GM12878 (cell line): ENCODE measurements around the gene HDAC3. TPM values are rescaled to one million over a fixed set of nuclear protein-coding genes. Genes with fewer than 3 reads are reported as not detected.

Experiments used
- ATAC-seq: fragments of 200-7000 bp; cut with Tn5 transposase; 3 replicates; pipeline ENCODE4 v1.9.1; 2020; ENCODE audit warnings: mild to moderate bottlenecking, moderate library complexity
- BruUV-seq: library from RNA; stranded (reverse); fragments of 400-500 nt; replicated peaks from 2 replicates; lab custom pipeline; 2021; lab: Mats Ljungman, UMichigan
- CTCF ChIA-PET: fragments of 300-600 bp; sonication (Branson Sonifier 250); formaldehyde crosslinking; extraction: SDS; loops from one replicate; lab custom pipeline; 2021; ENCODE audit warnings: inconsistent platforms; lab: Yijun Ruan, JAX
- POLR2A ChIA-PET: fragments of 350-600 bp; formaldehyde crosslinking; extraction: SDS; loops from one replicate; lab custom pipeline; 2021; ENCODE audit warnings: inconsistent platforms; lab: Charles Lee
- RAD21 ChIA-PET: fragments of 300-600 bp; sonication (Branson Sonifier 250); formaldehyde crosslinking; loops from one replicate; lab custom pipeline; 2023; ENCODE audit warnings: antibody characterized with exemption; ENCODE audit not compliant: unreplicated experiment; lab: Charles Lee
- SMC1A ChIA-PET: fragments of 300-600 bp; sonication (Branson Sonifier 250); formaldehyde crosslinking; loops from one replicate; lab custom pipeline; 2023; ENCODE audit not compliant: unreplicated experiment, uncharacterized antibody; lab: Charles Lee
- DNase-seq: peaks from one replicate; pipeline ENCODE4 v3.0.0-alpha.2; 2011; ENCODE audit warnings: low read depth, low spot score
- FAIRE-seq: peaks from 3 replicates; lab custom pipeline; 2011; peaks lifted over from hg19 to GRCh38; lab: Jason Lieb, UNC
- H2AFZ ChIP-seq: 2 replicates; pipeline ENCODE4 v1.6.0; 2011; ENCODE audit warnings: low read depth, low read length, control low read depth; ENCODE audit not compliant: control insufficient read depth
- H3K27ac ChIP-seq: 2 replicates; pipeline ENCODE4 v1.5.1; 2011; ENCODE audit warnings: control low read depth; ENCODE audit not compliant: control insufficient read depth, insufficient read depth
- H3K27me3 ChIP-seq, 2 experiments: replicated peaks in 1 of 2; 2 replicates each; pipeline versions ENCODE4 v1.6.0 to v1.6.1; 2011; ENCODE audit warnings: low read length in 1 of 2; ENCODE audit not compliant: control insufficient read depth in 2 of 2, insufficient read depth in 2 of 2
- H3K36me3 ChIP-seq, 2 experiments: 2 replicates each; pipeline ENCODE4 v1.5.1; 2011; ENCODE audit warnings: low read length in 1 of 2; ENCODE audit not compliant: control insufficient read depth in 2 of 2, insufficient read depth in 2 of 2
- H3K4me1 ChIP-seq: 2 replicates; pipeline ENCODE4 v1.6.1; 2011; ENCODE audit warnings: mild to moderate bottlenecking, low read length, moderate library complexity, mixed read lengths; ENCODE audit not compliant: control insufficient read depth, insufficient read depth
- H3K4me2 ChIP-seq: 2 replicates; pipeline ENCODE4 v1.6.0; 2011; ENCODE audit warnings: control low read depth; ENCODE audit not compliant: control insufficient read depth, insufficient read depth
- H3K4me3 ChIP-seq: fragments of 200-600 bp; sonication (generic); 2 replicates; pipeline ENCODE4 v1.5.1; 2016
- H3K79me2 ChIP-seq: 2 replicates; pipeline ENCODE4 v1.6.0; 2011; ENCODE audit warnings: low read length; ENCODE audit not compliant: control insufficient read depth, insufficient read depth
- H3K9ac ChIP-seq: 2 replicates; pipeline ENCODE4 v1.8.0; 2011; ENCODE audit warnings: low read length, control low read depth, mixed read lengths; ENCODE audit not compliant: control insufficient read depth, insufficient read depth
- H3K9me3 ChIP-seq: replicated peaks from 3 replicates; pipeline ENCODE4 v1.5.1; 2011; ENCODE audit warnings: mild to moderate bottlenecking, low read length; ENCODE audit not compliant: control insufficient read depth, insufficient read depth
- H4K20me1 ChIP-seq: 2 replicates; pipeline ENCODE4 v1.6.0; 2011; ENCODE audit not compliant: control insufficient read depth, insufficient read depth
- ATF3 ChIP-seq: IDR thresholded peaks from 2 replicates; pipeline ENCODE4 v1.6.1; 2011; ENCODE audit warnings: low read depth, mild to moderate bottlenecking, low read length, moderate library complexity, borderline replicate concordance; ENCODE audit errors: extremely low read depth
- CHD1 ChIP-seq: IDR thresholded peaks from 2 replicates; pipeline ENCODE4 v1.6.1; 2012; ENCODE audit warnings: low read depth, low read length, improper control_type of control experiment
- CHD4 ChIP-seq: fragments of 200-600 bp; sonication (generic); IDR thresholded peaks from 2 replicates; pipeline ENCODE4 v1.6.1; 2016; ENCODE audit warnings: mild to moderate bottlenecking
- EGR1 ChIP-seq, 2 experiments: IDR thresholded peaks; 1 replicate in 1 of 2; 2 replicates in 1 of 2; pipeline ENCODE4 v1.6.1; 2011 to 2012; ENCODE audit warnings: low read depth in 2 of 2, low read length in 2 of 2, borderline replicate concordance in 1 of 2, mild to moderate bottlenecking in 1 of 2, moderate library complexity in 1 of 2
- NR2C2 ChIP-seq: IDR thresholded peaks from 2 replicates; pipeline ENCODE4 v1.6.1; 2011; ENCODE audit warnings: borderline replicate concordance, low read depth; ENCODE audit not compliant: control insufficient read depth, insufficient read length
- PAX8 ChIP-seq: fragments of 450-650 bp; IDR thresholded peaks from 2 replicates; pipeline ENCODE4 v1.6.1; 2017; ENCODE audit warnings: mild to moderate bottlenecking, moderate library complexity
- PBX3 ChIP-seq: IDR thresholded peaks from 2 replicates; pipeline ENCODE4 v1.6.1; 2011; ENCODE audit warnings: mild to moderate bottlenecking, low read depth, low read length, moderate library complexity; ENCODE audit not compliant: insufficient replicate concordance
- POU2F2 ChIP-seq: IDR thresholded peaks from 3 replicates; pipeline ENCODE4 v1.6.1; 2011; ENCODE audit warnings: low read depth, mild to moderate bottlenecking, low read length, borderline replicate concordance
- RB1 ChIP-seq: fragments of 450-650 bp; formaldehyde crosslinking; IDR thresholded peaks from 2 replicates; pipeline ENCODE4 v1.6.1; 2017; ENCODE audit warnings: mild to moderate bottlenecking, borderline replicate concordance
- RBBP5 ChIP-seq: fragments of 200-600 bp; sonication (generic); conservative IDR thresholded peaks from 2 replicates; pipeline ENCODE4 v1.6.1; 2016
- RCOR1 ChIP-seq: conservative IDR thresholded peaks from 2 replicates; pipeline ENCODE4 v1.6.1; 2012; ENCODE audit warnings: low read depth, low read length, improper control_type of control experiment
- RELA ChIP-seq: fragments of 450-650 bp; IDR thresholded peaks from 2 replicates; pipeline ENCODE4 v1.8.0; 2014; ENCODE audit warnings: borderline replicate concordance; ENCODE audit not compliant: partially characterized antibody
- ZBTB33 ChIP-seq: fragments of 450-650 bp; IDR thresholded peaks from 2 replicates; pipeline ENCODE4 v1.6.1; 2017; ENCODE audit warnings: mild to moderate bottlenecking
- ZNF592 ChIP-seq: fragments of 450-650 bp; IDR thresholded peaks from 2 replicates; pipeline ENCODE4 v1.6.1; 2017; ENCODE audit warnings: mild to moderate bottlenecking, moderate library complexity
- WGBS: methylation state at CpG from one replicate; pipeline ENCODE4 v1.1.6; 2016; ENCODE audit warnings: low lambda C conversion rate; ENCODE audit not compliant: insufficient replicate concordance, insufficient coverage; ENCODE audit errors: missing lambda C conversion rate; 5-methylcytosine and 5-hydroxymethylcytosine counted together
- in situ Hi-C: fragments of 300-500 bp; cut with MboI; formaldehyde crosslinking; loops from 9 replicates; pipeline ENCODE4 v1.14.3; 2018; ENCODE audit warnings: mixed read lengths
- intact Hi-C: fragments of 100-400 bp; cut with micrococcal nuclease; formaldehyde crosslinking; loops from one replicate; pipeline ENCODE4 v1.14.2; 2022; ENCODE audit not compliant: unreplicated experiment
- polyA plus RNA-seq, 11 experiments: library from polyadenylated mRNA; depleted of rRNA in 4 of 11; unstranded in 6 of 11; stranded (reverse) in 5 of 11; fragments of >200 nt; fragmentation: Nextera tagmentation in 4 of 11; fragmentation: Illumina TruSeq in 1 of 11; extraction: Ambion mirVana in 4 of 11; extraction: Trizol in 1 of 11; gene quantifications; 1 replicate in 1 of 11; 2 replicates in 10 of 11; pipeline versions ENCODE4 v1.2.1 to v1.2.3, GENCODE V29; 2011 to 2016; ENCODE audit warnings: inconsistent platforms in 2 of 11, missing spikeins in 2 of 11, low read depth in 1 of 11
- total RNA-seq, 4 experiments: library from RNA; depleted of rRNA in 3 of 4; stranded (reverse); fragments of >200 nt in 3 of 4; fragmentation: Illumina TruSeq in 1 of 4; extraction: Trizol in 1 of 4; gene quantifications; 2 replicates each; pipeline versions ENCODE4 v1.2.1 to v1.2.3, GENCODE V29; 2013 to 2021

HDAC3 gene
- total and polyA plus RNA-seq, 10 of the 15 experiments (the other 5 are each of a cell fraction or from before 2014, with no cell fraction given): 62.2 to 140 (median 112) TPM

GRCh38 chr5:141649056-141649688 lies 12.5 kb upstream of the HDAC3 start:
- Histone ChIP-seq H3K9ac (no peak overlapping the region), H3K4me3 (no peak overlapping the region), H3K36me3 (no peaks in the 10 kb centered on the region; a peak in 2 of 4 replicates), H3K27me3 (no peaks in the 10 kb centered on the region), H3K9me3 (no peaks in the 10 kb centered on the region), H3K27ac (no peak overlapping the region), H3K4me1 (peaks cover 8% of the 10 kb centered on the region), H4K20me1 (no peaks in the 10 kb centered on the region), H3K79me2 (no peaks in the 10 kb centered on the region), H3K4me2 (no peak overlapping the region), H2AFZ (no peak overlapping the region)
- ATAC-seq (no peak), FAIRE-seq (no peak), DNase-seq (no peak)
- POLR2A ChIA-PET: interaction anchor here (0.7 to 2.0 kb wide), 2 partner anchors 13 to 14 kb away, joined by 3 to 5 read pairs; partner anchors contain the start of genes HDAC3 and RELL2
- TF ChIP-seq ZBTB33 (no peak), POU2F2 (no peak), CHD4 (no peak), RB1 (no peak), PAX8 (no peak), RCOR1 (no peak), ZNF592 (no peak), NR2C2 (no peak), RELA (no peak), EGR1 (IDR thresholded peaks at IDR 0.05; ENCODE audit: borderline replicate concordance in 1 of 2, low read depth in 2 of 2, low read length in 2 of 2) (no peak), ATF3 (no peak), PBX3 (no peak), RBBP5 (no peak), CHD1 (no peak)
- no TSS peak for BruUV-seq
- WGBS: 96% methylated on average over 17 of the region's 17 CpGs
- intact Hi-C loops (no loop called here), in situ Hi-C loops (no loop called here)
- RAD21 ChIA-PET: no interaction called here
- CTCF ChIA-PET: interaction anchor here (0.9 to 1.5 kb wide), 3 partner anchors 11 to 29 kb away, joined by 3 to 4 read pairs (median 3); partner anchors contain the start of genes HDAC3 and RELL2
- SMC1A ChIA-PET: no interaction called here
